ENCODE data around the gene KRTAP1-3.
"Not testable (repeated sequence)": the region's sequence is repeated elsewhere in the genome, so short reads cannot be mapped to it uniquely, and the experiment has no call there.

DNA sequence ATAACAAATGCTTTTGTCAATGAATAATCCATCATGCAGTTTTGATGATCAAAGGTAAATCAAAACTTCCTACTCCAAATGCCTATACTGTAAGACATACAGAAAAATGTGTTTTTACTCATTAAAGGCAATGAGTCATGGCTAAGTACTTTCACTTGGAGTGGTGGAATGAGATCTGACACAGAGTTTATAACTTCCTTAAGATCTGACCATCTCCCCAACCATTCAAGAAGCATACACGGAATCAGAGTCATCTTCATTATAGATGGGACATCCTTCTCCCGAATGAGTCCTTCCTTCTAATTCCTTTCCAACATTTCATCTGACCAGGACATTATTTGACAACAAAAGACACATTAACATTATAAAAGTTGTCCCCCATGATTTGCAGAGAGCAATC lies 48.8 kb upstream of the KRTAP1-3 start:
- TF ChIP-seq, protein P1, sequence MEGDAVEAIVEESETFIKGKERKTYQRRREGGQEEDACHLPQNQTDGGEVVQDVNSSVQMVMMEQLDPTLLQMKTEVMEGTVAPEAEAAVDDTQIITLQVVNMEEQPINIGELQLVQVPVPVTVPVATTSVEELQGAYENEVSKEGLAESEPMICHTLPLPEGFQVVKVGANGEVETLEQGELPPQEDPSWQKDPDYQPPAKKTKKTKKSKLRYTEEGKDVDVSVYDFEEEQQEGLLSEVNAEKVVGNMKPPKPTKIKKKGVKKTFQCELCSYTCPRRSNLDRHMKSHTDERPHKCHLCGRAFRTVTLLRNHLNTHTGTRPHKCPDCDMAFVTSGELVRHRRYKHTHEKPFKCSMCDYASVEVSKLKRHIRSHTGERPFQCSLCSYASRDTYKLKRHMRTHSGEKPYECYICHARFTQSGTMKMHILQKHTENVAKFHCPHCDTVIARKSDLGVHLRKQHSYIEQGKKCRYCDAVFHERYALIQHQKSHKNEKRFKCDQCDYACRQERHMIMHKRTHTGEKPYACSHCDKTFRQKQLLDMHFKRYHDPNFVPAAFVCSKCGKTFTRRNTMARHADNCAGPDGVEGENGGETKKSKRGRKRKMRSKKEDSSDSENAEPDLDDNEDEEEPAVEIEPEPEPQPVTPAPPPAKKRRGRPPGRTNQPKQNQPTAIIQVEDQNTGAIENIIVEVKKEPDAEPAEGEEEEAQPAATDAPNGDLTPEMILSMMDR (IDR thresholded peaks at IDR 0.05): not testable (repeated sequence)
- TF ChIP-seq POLR2AphosphoS5, POLR2A, EP300 (IDR thresholded peaks at IDR 0.05): not testable (repeated sequence)
